HG02798 (cell line): ENCODE results near the gene SLC38A8.

Source experiments
- ATAC-seq: cut with Tn5 transposase; IDR thresholded peaks from one replicate; pipeline ENCODE4 v1.9.1; 2021; ENCODE audit warnings: mild to moderate bottlenecking; ENCODE audit not compliant: unreplicated experiment, poor library complexity

The SLC38A8 gene

DNA sequence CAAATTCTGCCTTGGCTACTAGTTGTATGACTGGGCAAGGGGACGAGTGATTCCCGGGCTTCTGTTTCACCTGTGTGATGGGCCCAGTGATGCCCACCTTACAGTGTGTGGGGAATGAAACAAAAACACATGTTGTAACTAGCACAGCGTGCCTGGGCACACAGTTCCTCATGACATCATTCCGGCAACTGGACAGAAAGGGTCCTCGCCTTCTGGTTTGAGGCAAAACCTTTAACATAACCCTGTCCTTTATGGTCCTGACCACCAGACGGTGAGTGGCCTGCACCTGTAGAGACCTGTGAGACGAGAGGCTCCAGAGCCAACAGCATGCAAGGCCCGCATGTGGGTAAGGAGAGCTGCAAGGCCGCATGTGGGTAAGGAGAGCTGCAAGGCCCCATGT is 7.7 kb upstream of the SLC38A8 start:
- ATAC-seq: no peak

DNA sequence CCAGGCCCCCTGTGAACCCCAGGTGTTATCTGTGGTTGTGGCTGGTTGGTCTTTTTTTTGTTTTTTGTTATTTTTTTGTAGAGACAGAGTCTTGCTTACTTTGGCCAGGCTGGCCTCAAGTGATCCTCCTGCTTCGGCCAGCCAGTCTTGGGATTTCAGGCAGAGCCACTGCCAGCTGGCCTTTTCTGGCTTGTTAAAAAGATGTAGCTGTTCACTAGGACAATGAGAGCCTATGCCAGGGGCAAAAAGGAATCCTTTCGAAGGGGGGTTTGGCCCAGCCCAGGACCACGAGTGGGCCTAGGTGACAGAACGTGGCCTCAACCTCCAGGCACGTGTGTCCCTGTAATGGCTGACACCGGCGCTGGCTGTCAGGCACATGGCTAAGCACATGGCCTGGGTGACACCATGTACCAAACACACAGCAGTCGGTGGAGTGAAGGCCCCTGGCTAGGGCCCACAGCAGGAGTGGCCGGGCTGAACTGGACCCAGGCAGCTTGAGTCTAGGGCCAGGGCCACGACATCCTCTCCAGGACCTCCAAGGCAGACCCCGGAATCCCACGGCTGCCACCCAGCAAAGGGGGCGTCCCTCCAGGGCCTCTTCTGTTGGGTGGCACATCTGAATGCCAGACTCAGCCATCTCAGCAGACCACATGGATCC is 6.9 kb upstream of the SLC38A8 start:
- no peak for ATAC-seq

DNA sequence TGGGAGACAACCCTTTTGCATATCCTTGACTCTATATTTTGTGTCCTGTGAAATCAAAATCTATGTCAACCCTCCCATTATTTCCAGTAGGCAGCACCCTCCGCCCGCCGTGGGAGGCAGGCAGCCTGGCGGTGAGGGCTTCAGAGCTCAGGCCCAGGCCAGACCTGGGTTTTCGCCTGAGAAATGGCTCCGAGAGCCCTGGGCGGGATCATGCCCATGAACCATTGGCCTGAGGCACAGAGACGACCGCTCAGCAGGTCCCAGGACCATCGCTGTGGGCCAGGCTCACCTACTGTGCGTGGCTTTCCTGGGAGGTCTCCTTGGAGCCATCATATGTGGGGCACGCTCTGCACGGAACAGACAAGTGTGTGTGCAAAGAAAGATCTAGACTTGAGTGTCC is 6.3 kb upstream of the SLC38A8 start:
- no peak for ATAC-seq

DNA sequence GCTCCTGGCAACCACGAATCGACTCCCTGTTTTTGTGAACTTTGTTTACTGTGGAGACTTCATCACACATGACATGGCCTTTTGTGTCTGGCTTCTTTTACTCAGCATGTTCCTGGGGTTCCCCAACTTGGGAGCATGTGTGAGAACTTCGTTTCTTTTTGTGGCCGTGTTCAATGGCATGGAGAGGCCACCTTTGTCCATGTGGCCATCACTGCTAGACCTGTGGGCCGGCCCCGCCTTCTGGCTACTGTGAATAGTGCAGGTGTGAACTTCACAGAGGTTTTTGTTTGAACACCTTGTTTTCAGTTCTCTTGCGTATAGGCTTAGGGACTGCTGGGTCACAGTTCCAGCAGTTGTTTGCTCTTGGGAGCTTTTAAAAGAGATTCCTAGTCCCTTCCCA is 5.7 kb upstream of the SLC38A8 start:
- no peak for ATAC-seq

DNA sequence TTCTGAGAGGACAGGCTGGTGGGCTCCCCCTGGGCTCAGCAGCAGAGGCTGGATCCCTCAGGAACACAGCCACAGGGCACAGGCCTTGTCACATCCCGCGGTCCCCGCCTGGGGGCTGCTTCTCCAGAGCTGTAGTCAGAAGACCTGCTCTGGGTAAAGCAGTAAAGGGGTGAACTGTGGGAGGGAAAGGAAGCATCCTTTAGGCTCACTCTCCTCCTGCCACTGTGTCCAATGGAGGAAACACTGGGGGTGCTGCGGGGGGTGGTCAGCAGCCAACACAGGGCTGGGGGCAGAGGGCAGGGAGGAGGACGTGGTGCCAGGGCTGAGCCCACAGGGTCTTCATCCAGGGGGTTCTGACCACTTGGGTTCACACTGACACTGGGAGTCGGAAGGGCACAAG is 5.0 kb upstream of the SLC38A8 start:
- no peak for ATAC-seq

DNA sequence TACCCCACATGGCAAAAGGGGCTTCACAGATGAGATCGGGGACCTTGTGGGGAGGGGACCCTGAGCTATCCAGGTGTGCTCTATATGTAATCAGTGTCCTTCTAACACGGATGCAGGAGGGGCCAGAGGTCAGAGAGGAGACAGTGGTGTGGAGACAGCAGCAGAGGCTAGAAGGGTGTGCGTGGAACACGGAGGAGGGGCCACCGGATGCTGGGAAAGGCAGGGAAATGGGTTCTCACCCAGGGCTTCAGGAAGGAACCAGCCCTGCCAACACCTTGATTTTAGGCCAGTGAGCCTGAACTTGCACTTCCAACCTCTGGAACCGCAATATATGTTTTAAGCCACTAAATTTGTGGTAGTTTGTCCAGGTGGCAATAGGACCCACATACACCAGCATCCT is 4.6 kb upstream of the SLC38A8 start:
- ATAC-seq: no peak

DNA sequence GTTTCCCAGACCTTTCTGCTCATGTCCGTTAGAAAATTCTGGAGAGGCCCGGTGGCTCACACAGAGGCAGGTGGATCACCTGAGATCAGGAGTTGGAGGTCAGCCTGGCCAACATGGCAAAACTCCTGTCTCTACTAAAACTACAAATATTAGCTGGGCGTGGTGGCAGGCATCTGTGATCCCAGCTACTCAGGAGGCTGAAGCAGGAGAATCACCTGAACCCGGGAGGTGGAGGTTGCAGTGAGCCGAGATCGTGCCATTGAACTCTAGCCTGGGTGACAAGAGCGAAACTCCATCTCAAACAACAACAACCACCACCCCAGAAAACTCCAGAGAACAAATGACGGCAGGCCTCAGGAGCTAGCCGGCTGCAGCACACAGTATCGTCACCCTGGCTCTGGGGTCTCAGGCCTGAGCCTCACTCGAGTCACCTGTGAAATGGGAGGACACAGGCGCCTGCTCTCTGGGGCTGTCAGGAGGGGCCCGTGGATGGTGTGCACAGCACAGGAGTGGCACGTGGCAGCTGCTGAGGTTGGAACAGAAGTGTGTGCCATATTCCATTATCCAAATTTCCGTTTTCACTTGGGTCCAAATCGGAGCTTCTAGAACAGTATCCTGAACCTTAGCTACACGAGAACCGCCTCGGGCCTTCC is 3.3 kb upstream of the SLC38A8 start:
- no peak for ATAC-seq

DNA sequence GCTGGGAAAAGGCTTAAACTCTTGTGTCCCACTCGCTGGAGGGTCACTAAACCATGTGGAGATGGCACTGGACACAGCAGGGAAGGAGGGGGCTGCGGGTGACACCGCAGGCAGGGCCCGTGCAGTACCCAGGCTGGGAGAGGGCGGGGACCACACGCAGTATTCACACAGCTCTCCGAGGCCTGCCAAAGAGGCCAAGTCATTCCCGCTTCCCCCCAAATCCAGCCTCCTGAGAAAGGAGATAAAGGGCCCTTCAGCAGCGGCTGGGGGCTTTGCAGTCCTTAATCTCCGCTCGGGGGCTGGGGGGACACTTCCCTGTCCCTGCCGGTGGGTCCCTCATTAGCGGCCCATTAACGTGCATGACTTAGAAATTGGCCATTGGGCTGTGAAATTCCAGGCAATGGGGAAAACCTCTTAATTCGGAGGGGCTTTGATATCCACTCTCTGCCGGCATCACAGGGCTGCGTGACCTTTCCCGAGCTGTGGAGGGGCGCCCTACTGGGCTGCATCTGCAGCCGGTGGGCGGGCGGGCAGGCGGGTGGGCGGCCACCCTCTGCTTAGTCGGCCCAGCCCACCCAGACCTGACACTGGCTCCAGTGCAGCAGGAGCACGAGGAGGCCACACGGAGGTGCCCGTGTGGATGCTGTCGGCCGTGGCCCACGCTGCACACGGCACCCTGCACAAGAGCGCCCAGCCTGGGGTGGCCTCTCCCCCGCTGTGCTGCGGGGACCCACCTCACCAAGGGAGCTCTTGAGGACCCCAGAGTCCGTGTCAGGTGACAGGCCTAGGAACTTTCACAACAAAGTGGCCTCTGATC is 2.6 kb upstream of the SLC38A8 start:
- ATAC-seq: no peak

DNA sequence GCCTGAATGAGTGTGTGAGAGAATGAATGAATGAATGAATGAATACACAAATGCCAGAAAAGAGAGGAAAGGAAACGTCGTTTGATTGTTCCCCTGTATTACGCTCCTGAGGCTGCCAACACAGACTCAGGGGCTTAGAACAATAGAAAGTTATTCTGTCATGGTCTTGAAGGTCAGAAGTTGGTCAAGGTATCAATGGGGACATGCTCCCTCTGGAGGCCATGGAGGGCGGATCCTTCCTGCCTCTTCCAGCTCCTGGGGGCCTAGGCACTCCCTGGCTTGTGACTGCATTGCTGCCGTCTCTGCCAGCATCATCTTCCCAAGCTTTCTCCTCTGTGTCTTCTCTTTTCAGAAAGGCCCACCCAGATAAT is 1.5 kb upstream of the SLC38A8 start:
- no peak for ATAC-seq

DNA sequence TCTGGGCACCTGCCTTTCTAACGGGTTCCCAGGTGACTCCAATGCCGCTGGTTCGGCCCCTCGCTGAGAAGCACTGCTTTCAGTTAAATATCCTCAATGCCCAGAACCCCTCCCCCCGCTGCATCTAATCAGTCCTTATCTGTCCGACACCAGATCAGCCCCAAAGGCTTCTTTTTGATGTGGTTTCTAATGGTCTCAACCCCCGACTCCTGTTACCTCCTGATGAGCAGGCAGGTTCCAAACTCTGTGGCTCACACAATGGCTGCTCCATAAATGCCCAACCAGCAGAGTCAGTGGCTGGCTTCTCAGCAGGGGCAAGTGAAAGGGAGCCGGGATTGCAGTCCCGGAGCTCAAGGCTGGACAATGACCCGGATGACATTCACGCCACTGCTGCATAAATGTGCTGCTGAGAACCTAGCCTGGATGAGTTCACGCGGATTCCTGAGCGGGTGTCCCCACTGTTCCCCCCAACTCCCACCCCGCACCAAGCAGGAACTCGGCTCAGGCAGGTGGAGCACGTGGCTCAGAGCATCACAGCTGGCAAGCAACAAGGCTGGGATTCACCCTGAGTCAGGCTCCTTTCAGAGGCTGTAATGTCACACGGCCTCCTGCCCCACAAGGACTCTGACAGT is 1.0 kb upstream of the SLC38A8 start:
- no peak for ATAC-seq

DNA sequence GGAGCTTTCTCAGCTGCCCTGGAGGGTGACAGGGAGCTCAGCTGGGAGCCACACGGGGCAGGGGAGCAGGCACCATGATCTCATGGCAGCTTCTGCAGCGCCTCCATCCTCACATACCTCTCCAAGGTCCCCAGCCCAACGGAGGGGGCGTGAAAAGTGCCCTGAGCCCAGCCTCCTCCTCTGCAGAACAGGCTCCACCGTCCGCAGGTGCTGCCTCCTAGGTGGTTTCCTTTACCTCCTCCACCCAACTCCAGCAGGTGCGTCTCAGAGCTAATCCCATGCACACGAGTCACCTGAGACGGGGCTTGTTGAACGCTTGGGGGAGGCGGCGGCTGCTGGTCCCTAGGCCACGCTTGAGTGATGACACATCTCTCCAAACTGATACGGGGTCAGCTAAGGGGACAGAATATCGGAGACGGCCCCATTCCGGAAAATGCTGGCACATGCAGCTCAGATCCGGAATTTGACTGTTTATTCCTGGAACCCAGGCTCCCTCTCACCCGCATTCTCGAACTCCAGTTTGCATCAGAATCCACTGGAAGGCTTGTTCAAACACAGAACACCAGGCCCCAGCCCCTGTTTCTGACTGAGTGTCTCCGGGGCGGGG is 387 bp upstream of the SLC38A8 start:
- ATAC-seq: no peak

DNA sequence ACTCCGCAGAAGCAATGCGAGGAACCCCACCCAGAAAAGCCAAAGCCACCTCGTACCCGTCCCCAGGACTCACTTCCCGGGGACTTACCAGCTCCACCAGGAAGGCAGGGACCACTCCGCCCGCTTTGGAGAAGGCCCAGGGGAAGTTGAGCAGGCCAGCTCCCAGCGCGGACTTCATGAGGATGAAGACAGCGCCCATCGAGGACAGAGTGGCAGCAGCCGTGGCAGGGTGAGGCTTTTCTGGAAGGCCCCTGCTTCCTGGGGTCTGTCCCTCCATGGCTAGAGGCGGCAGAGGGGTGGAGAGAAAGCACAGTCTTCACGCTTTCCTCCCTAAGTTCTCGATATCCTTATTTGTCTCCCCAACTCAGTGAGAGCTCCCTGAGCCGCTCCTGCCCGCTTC is 714 bp downstream of the SLC38A8 start:
- ATAC-seq: no peak

DNA sequence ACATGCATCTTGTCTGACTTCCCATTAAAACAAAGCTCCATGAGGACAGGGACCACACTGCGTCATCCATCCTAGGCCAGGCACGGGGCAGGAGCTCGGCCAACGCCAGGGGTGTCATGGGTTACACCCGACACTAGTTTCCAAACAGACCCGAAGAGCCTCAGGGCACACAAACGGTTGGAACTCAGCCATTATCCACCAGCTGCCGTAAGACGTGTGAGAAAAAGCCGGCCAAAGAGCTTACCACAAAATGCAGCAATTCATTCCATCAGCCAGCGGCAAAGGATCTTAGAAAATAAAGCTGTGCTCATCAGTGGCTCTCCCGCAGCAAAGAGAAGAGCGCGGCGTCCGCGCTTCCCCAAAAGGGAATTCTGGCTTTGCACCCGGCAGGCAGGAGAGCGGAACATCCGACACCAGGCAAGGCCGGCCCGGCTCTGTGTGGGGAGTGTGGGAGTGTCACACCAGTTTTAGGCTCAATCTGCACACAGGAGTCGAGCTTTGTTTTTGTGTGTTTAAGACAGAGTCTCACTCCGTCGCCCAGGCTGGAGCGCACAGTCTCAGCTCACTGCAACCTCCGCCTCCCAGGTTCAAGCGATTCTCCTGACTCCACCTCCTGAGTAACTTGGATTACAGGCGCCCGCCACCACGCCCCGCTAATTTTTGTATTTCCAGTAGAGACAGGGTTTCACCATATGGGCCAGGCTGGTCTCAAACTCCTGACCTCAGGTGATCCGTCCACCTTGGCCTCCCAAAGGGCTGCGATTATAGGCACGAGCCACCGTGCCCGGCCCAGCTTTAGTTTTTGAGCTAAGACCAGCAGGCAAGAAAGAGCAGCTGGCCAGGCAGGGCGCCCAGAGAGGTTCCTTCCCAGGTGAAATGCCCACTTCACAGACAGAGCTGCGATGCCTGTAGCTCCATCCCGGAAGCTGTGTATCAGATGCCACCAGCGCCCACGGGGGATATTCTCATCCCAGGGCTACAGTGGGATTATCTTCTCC is 1.5 kb downstream of the SLC38A8 start:
- no peak for ATAC-seq

DNA sequence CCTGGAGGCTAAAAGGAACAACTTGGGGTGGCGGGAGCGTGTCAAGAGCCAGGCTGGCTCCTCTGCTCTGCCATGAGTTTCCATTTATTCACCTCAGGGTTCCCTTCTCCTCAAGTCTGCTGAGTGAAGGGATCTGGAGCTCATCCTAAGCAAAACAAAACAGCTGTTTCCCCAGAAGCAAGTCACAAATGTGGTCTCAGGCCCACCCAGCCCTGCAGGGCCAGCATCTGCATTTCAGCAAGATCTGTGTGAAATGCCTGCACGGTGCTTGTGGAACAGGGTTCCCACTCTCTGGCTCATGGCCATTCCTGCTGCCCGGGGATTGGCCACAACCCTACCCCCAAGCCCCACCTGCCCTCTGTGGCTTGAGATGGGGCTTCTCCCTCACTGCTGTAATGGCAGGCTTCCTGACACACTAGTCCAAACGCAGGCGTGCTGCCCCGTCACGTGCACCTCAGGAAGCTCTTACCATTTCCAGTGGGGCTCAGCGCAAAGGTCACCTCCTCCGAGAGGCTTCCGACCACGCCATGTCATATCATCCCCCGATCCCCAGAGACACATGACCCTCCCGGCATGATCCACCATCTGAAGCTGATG is 2.3 kb downstream of the SLC38A8 start:
- no peak for ATAC-seq

DNA sequence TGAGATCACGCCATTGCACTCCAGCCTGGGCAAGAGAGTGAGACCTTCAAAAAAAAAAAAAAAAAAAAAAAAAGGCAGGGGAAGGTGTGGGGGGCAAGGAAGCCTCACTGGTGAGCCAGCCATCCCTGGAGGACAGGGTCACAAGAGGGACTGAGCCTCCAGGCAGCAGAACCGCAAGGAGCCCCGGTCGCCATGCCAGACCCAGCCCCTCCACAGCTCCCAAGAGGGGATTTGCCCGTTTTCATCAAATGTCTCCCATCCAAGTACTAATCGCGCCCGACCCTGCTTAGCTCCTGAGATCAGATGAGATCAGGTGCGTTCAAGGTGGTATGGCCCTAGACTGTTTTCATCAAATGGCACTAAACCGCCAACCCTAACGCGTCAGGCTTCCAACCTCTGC is 2.9 kb downstream of the SLC38A8 start:
- ATAC-seq: no peak

DNA sequence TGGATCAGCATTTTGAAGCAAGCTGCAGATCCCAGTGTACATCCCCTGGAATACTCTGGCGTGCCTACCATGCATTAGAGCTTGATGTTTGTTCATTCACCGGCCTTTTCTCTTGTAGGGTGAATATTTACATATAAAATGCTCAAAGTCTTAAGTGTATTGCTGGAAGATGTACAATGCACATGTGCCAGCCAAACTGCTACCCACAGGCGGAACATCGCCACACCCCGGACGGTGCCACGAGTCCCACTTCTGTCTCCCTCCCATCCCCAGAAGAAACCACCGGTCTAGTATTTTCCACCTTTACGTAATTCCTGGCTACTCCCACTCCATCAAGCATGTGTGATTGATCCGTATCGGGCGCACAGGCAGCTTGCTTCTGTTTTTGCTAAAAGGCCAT is 4.1 kb downstream of the SLC38A8 start:
- ATAC-seq: no peak

DNA sequence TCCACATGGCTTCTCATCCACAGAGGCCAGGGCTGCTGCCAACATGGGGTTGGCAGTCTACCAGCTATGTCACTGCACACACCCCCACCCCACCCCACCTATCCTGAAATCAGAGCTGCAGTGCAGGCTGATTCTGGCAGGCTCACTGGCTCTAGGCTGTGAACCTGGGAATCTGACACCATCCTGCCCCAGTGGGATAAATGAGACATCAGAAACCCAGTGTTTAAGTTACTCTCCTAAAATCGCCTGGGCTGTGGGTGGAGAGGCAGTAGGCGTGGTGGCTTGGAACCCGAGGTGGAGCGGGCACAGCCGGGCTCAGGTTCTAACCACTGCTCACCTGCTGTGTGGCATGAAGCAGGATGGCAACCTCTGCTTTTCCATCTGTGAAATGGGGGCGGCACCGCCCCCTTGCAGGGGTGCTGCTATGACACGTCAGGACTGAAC is 5.6 kb downstream of the SLC38A8 start:
- ATAC-seq: no peak

DNA sequence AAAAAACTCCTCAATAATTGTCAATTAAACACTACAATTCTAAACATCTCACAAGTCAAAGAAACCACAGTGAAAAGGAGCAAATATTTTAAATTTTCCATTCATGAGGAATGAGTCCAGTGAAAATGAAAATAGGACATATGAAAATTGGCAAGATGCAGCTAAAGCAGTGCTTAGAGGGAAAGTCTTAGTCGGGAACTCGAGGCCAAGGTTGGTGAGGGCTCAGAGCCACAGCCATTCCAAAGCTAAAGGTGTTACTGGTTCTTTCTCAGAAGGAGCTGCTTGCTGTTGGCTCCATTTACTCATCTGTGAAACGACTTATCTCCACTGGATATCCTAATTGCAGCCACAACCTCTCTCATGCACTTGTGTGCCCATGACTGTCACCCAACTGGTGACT is 6.5 kb downstream of the SLC38A8 start:
- ATAC-seq: no peak

DNA sequence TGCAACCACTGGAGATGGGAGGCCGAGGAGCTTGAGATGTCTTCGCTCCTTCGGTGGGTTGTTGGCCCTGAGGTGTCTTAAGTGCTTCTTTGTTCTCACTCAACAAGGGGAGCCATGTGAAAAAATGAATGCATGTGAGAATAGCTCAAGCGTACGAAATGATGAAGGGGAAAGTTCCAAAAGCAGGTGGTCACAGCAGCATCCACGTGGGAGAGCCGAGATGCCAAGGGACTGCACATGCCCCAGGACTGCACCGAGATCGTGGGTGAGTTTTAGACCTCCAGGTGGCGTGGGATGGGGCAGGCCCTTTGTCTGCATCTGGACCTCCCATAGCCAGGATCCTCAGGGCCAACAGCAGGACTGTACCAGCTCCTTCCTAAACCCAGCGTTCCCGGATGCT is 8.1 kb downstream of the SLC38A8 start:
- no peak for ATAC-seq
